ENCODE results near the gene IFNAR2. TPM values are rescaled to one million over a fixed set of nuclear protein-coding genes. Genes with fewer than 3 reads are reported as not detected.

The IFNAR2 gene
- total RNA-seq, 2 donors from 2014 or later, result 5.4 to 5.8 TPM

DNA sequence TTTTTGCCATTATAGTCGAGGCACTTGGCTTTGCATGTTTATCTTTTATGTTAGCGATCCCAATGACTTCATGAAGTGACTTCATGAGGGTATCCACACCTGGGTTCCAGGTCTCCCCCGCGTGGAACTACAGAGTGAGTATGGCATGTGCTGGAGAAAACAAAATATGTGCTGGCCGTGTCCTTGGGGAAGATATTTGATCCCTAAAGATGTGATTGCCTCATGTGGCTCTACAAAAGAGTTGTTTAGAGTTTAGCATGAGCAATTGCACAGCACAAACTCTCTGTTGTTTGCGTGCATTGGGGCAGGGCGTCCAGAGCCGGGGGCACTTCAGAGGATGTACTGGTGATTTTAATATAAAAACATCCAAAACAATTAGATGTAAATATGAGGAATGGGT lies 41.2 kb downstream of the IFNAR2 start:
- TF ChIP-seq, protein P1, sequence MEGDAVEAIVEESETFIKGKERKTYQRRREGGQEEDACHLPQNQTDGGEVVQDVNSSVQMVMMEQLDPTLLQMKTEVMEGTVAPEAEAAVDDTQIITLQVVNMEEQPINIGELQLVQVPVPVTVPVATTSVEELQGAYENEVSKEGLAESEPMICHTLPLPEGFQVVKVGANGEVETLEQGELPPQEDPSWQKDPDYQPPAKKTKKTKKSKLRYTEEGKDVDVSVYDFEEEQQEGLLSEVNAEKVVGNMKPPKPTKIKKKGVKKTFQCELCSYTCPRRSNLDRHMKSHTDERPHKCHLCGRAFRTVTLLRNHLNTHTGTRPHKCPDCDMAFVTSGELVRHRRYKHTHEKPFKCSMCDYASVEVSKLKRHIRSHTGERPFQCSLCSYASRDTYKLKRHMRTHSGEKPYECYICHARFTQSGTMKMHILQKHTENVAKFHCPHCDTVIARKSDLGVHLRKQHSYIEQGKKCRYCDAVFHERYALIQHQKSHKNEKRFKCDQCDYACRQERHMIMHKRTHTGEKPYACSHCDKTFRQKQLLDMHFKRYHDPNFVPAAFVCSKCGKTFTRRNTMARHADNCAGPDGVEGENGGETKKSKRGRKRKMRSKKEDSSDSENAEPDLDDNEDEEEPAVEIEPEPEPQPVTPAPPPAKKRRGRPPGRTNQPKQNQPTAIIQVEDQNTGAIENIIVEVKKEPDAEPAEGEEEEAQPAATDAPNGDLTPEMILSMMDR (IDR thresholded peaks at IDR 0.05), result no peak
- H3K27me3 ChIP-seq, result no peaks in the 10 kb centered on the region
- H3K27ac ChIP-seq, result no peak overlapping the region
- H3K4me3 ChIP-seq, result no peak overlapping the region
- no peak for DNase-seq (ENCODE audit: low spot score)
- H3K9me3 ChIP-seq, result no peaks in the 10 kb centered on the region
- H3K36me3 ChIP-seq, result peaks cover 9% of the 10 kb centered on the region
- peaks cover 0 to 4% of the 10 kb centered on the region in 2 donors for H3K4me1 ChIP-seq

DNA sequence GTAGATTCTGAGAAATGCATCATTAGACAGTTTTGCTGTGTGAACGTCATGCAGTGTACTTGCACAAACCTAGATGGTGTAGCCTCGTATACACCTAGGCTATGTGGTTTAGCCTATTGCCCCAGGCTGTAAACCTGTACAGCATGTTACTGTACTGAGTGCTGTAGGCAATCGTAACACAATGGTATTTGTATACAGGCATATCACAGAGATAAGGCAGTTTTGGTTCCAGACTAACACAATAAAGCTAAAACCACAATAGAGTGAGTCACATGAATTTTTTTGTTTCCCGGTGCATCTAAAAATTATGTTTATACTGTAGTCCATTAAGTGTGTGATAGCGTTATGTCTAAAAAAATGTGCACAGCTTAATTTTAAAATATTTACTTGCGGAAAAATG lies 43.3 kb downstream of the IFNAR2 start:
- H3K4me1 ChIP-seq, result no peaks in the 10 kb centered on the region
- H3K27me3 ChIP-seq, result no peaks in the 10 kb centered on the region
- H3K4me3 ChIP-seq, result no peak overlapping the region
- H3K36me3 ChIP-seq, result peaks cover 9% of the 10 kb centered on the region
- no peak for DNase-seq (ENCODE audit: low spot score)
- TF ChIP-seq, protein P1 (IDR thresholded peaks at IDR 0.05), result no peak
- H3K9me3 ChIP-seq, result no peaks in the 10 kb centered on the region
- no peak overlapping the region for H3K27ac ChIP-seq

DNA sequence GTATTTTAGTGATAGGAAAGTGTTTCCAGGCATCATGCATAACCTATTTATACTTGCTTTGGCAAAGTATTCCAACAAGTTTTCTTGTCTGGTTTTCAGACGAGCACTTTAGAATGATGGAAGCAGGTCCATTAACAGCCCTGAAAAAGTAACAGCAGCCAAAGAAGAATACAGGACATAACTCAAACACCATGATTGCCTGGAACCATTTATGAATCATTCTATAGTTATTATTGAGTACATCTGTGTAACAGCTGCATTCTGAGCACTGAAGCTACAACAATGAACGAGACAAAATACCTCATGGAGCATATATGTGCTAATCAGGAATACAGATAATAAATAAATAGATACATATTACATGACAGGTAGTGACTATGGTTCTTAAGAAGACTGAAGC lies 49.0 kb downstream of the IFNAR2 start:
- Histone ChIP-seq H3K4me1 (no peaks in the 10 kb centered on the region), H3K9me3 (no peaks in the 10 kb centered on the region), H3K27me3 (no peaks in the 10 kb centered on the region), H3K27ac (no peak overlapping the region), H3K4me3 (no peak overlapping the region), H3K36me3 (peaks cover 26% of the 10 kb centered on the region)
- no peak for DNase-seq (ENCODE audit: low spot score)
- TF ChIP-seq, protein P1 (IDR thresholded peaks at IDR 0.05), result no peak

GRCh38 chr21:33279330-33279820 lies 49.6 kb downstream of the IFNAR2 start:
- no peak for DNase-seq (ENCODE audit: low spot score)
- no peaks in the 10 kb centered on the region for H3K4me1 ChIP-seq
- H3K4me3 ChIP-seq, result no peak overlapping the region
- peaks cover 29% of the 10 kb centered on the region for H3K36me3 ChIP-seq
- no peak overlapping the region for H3K27ac ChIP-seq
- H3K9me3 ChIP-seq, result no peaks in the 10 kb centered on the region
- TF ChIP-seq, protein P1 (IDR thresholded peaks at IDR 0.05), result no peak
- no peaks in the 10 kb centered on the region for H3K27me3 ChIP-seq

Other genes starting within 250 kb of the IFNAR2 start
- gene OLIG2, start 204.0 kb upstream of the IFNAR2 start, total RNA-seq, result not detected
- gene OLIG1, start 159.8 kb upstream of the IFNAR2 start, total RNA-seq, result not detected
- gene IL10RB, start 36.4 kb downstream of the IFNAR2 start, total RNA-seq, result 10 to 100 TPM; 10.2 to 21.8 TPM
- 10 to 100 TPM; 20.0 to 24.6 TPM for gene IFNAR1, start 95.0 kb downstream of the IFNAR2 start, total RNA-seq
- 10 to 100 TPM; 40.2 to 47.3 TPM for gene IFNGR2, start 173.5 kb downstream of the IFNAR2 start, total RNA-seq

All from right atrium auricular region (tissue), 2 donors.